K562 (cell line): ENCODE measurements around the gene BAIAP2L2.

Source experiments
- ELF4 ChIP-seq: fragments of 450-650 bp; formaldehyde crosslinking; IDR thresholded peaks from 2 replicates; pipeline ENCODE4 v1.4.0; 2022; ENCODE audit warnings: missing genetic modification characterization
- FOXA1 ChIP-seq: fragments of 450-650 bp; IDR thresholded peaks from 2 replicates; pipeline ENCODE4 v1.6.1; 2016; ENCODE audit warnings: mild to moderate bottlenecking, borderline replicate concordance
- FOXP1 ChIP-seq: sonication (generic); formaldehyde crosslinking; IDR thresholded peaks from 2 replicates; pipeline ENCODE4 v1.8.0; 2022; ENCODE audit warnings: mild to moderate bottlenecking, missing genetic modification reagents
- POLR2A ChIP-seq: fragments of 450-650 bp; conservative IDR thresholded peaks from 2 replicates; pipeline ENCODE4 v1.6.1; 2016
- RCOR1 ChIP-seq, 2 experiments: IDR thresholded peaks; 2 replicates each; pipeline ENCODE4 v1.6.1; 2012; ENCODE audit warnings: low read depth in 2 of 2, low read length in 2 of 2, borderline replicate concordance in 1 of 2, improper control_type of control experiment in 1 of 2
- SMAD2 ChIP-seq: fragments of 150-350 bp; IDR thresholded peaks from 2 replicates; pipeline ENCODE4 v1.6.1; 2014; ENCODE audit warnings: low read depth, mild to moderate bottlenecking, low read length
- SOX6 ChIP-seq: fragments of 450-650 bp; IDR thresholded peaks from 2 replicates; pipeline ENCODE4 v1.6.1; 2014; ENCODE audit warnings: mild to moderate bottlenecking
- TF ChIP-seq, protein P1 (sequence below), 3 experiments: IDR thresholded peaks in 2 of 3; conservative IDR thresholded peaks in 1 of 3; 2 replicates each; pipeline ENCODE4 v1.5.1; 2011 to 2012; ENCODE audit warnings: low read length in 3 of 3, mild to moderate bottlenecking in 3 of 3, control low read depth in 2 of 3, improper control_type of control experiment in 1 of 3, inconsistent platforms in 1 of 3, low read depth in 1 of 3, mixed read lengths in 1 of 3, moderate library complexity in 1 of 3; ENCODE audit not compliant: insufficient read depth in 2 of 3
- TF ChIP-seq, protein P2 (sequence below): sonication (generic); formaldehyde crosslinking; IDR thresholded peaks from 2 replicates; pipeline ENCODE4 v1.8.0; 2022; ENCODE audit warnings: missing genetic modification reagents, mild to moderate bottlenecking, moderate library complexity, borderline replicate concordance
- TF ChIP-seq, protein P3 (sequence below), 2 experiments: fragments of 450-650 bp; formaldehyde crosslinking in 1 of 2; IDR thresholded peaks; 2 replicates each; pipeline versions ENCODE4 v1.4.0 to v1.6.1; 2014 to 2020; ENCODE audit warnings: mild to moderate bottlenecking in 2 of 2, borderline replicate concordance in 1 of 2, low read depth in 1 of 2

DNA sequence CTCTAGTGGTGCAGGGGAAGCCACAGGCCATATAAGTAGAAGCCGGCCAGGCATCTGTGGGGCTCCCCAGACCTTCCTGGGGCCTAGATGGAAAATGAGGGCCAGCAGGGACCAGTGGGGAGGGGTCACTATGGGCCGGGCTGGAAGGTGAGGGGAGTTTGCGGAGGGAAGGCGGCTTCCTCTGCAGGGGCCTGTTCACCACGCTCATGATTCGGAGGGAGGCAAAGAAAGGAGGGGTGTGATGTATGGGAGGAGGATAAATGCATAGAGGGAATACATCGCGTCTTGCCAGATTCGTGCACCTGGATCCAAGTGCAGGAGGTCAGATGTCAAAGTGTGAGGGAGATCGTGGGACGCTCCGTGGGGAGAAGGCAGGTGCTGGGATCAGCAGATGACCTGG, 33.4 kb downstream of the BAIAP2L2 start:
- no peak for TF ChIP-seq SMAD2
- TF ChIP-seq, protein P1, sequence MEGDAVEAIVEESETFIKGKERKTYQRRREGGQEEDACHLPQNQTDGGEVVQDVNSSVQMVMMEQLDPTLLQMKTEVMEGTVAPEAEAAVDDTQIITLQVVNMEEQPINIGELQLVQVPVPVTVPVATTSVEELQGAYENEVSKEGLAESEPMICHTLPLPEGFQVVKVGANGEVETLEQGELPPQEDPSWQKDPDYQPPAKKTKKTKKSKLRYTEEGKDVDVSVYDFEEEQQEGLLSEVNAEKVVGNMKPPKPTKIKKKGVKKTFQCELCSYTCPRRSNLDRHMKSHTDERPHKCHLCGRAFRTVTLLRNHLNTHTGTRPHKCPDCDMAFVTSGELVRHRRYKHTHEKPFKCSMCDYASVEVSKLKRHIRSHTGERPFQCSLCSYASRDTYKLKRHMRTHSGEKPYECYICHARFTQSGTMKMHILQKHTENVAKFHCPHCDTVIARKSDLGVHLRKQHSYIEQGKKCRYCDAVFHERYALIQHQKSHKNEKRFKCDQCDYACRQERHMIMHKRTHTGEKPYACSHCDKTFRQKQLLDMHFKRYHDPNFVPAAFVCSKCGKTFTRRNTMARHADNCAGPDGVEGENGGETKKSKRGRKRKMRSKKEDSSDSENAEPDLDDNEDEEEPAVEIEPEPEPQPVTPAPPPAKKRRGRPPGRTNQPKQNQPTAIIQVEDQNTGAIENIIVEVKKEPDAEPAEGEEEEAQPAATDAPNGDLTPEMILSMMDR (IDR thresholded peaks at IDR 0.05 in 2 of 3, conservative IDR thresholded peaks at IDR 0.05 in 1 of 3; ENCODE audit: insufficient read depth in 2 of 3, low read depth in 1 of 3, low read length in 3 of 3) = no peak
- TF ChIP-seq, protein P2, sequence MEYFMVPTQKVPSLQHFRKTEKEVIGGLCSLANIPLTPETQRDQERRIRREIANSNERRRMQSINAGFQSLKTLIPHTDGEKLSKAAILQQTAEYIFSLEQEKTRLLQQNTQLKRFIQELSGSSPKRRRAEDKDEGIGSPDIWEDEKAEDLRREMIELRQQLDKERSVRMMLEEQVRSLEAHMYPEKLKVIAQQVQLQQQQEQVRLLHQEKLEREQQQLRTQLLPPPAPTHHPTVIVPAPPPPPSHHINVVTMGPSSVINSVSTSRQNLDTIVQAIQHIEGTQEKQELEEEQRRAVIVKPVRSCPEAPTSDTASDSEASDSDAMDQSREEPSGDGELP (CRISPR knock-in tag) = no peak
- TF ChIP-seq FOXA1 = no peak
- TF ChIP-seq, protein P3, sequence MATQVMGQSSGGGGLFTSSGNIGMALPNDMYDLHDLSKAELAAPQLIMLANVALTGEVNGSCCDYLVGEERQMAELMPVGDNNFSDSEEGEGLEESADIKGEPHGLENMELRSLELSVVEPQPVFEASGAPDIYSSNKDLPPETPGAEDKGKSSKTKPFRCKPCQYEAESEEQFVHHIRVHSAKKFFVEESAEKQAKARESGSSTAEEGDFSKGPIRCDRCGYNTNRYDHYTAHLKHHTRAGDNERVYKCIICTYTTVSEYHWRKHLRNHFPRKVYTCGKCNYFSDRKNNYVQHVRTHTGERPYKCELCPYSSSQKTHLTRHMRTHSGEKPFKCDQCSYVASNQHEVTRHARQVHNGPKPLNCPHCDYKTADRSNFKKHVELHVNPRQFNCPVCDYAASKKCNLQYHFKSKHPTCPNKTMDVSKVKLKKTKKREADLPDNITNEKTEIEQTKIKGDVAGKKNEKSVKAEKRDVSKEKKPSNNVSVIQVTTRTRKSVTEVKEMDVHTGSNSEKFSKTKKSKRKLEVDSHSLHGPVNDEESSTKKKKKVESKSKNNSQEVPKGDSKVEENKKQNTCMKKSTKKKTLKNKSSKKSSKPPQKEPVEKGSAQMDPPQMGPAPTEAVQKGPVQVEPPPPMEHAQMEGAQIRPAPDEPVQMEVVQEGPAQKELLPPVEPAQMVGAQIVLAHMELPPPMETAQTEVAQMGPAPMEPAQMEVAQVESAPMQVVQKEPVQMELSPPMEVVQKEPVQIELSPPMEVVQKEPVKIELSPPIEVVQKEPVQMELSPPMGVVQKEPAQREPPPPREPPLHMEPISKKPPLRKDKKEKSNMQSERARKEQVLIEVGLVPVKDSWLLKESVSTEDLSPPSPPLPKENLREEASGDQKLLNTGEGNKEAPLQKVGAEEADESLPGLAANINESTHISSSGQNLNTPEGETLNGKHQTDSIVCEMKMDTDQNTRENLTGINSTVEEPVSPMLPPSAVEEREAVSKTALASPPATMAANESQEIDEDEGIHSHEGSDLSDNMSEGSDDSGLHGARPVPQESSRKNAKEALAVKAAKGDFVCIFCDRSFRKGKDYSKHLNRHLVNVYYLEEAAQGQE (IDR thresholded peaks at IDR 0.05; ENCODE audit: borderline replicate concordance) = no peak
- TF ChIP-seq, protein P3 (CRISPR knock-in tag; IDR thresholded peaks at IDR 0.05; ENCODE audit: low read depth) = no peak
- TF ChIP-seq FOXP1 = no peak
- no peak for TF ChIP-seq RCOR1 (IDR thresholded peaks at IDR 0.05; ENCODE audit: borderline replicate concordance in 1 of 2, low read depth in 2 of 2, low read length in 2 of 2)
- TF ChIP-seq ELF4 (CRISPR knock-in tag) = no peak
- TF ChIP-seq POLR2A = no peak
- no peak for TF ChIP-seq SOX6
